Superior temporal gyrus (tissue), 1 donor: ENCODE data around the gene TAF4B.
A peak's percentile ranks its signal among the peaks of the same experiment; 100 is the strongest.
"Not testable (repeated sequence)": the region's sequence is repeated elsewhere in the genome, so short reads cannot be mapped to it uniquely, and the experiment has no call there.

Source experiments
- DNase-seq: peaks from one replicate; pipeline ENCODE4 v3.0.0-alpha.2; 2016; ENCODE audit errors: extremely low spot score

Gene TAF4B

GRCh38 chr18:26238718-26239117 is 12.5 kb downstream of the TAF4B start:
- DNase-seq, result not testable (repeated sequence)

GRCh38 chr18:26242392-26242791 is 16.1 kb downstream of the TAF4B start:
- DNase-seq, result not testable (repeated sequence)

DNA sequence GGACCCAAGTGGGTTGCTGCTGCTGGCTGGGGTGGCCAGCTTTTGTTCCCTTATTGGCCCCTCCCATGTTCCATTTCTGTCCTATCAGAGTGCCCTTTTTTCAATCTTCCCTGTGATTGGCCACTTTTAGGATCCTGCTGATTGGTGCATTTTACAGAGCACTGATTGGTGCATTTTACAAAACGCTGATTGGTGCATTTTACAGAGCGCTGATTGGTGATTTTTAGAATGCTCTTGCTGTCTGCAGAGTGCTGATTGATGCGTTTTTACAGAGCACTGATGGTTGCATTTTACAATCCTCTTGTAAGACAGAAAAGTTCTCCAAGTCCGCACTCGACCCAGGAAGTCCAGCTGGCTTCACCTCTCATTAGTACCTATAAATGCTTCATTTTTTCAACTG is 19.2 kb downstream of the TAF4B start:
- not testable (repeated sequence) for DNase-seq

GRCh38 chr18:26252411-26252810 is 26.2 kb downstream of the TAF4B start:
- no peak for DNase-seq

DNA sequence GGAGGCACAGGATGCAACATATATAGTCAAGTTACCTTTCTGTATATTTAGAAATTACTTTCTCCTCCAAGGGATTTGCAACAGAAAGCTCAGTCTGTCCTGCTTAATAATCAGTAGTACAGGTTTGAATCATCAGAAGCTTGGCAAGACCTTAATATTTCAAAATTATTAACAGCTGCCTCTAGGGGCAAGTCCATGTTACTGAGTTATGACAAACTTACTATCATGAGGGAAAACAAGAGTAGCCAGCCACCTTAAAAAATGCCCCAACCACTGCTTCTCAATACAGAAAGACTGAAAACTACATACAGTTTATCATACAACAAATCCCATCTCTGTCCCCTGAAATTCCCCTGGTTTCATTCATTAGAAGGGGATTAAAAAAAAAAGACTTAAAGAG is 28.6 kb downstream of the TAF4B start:
- DNase-seq, result not testable (repeated sequence)

DNA sequence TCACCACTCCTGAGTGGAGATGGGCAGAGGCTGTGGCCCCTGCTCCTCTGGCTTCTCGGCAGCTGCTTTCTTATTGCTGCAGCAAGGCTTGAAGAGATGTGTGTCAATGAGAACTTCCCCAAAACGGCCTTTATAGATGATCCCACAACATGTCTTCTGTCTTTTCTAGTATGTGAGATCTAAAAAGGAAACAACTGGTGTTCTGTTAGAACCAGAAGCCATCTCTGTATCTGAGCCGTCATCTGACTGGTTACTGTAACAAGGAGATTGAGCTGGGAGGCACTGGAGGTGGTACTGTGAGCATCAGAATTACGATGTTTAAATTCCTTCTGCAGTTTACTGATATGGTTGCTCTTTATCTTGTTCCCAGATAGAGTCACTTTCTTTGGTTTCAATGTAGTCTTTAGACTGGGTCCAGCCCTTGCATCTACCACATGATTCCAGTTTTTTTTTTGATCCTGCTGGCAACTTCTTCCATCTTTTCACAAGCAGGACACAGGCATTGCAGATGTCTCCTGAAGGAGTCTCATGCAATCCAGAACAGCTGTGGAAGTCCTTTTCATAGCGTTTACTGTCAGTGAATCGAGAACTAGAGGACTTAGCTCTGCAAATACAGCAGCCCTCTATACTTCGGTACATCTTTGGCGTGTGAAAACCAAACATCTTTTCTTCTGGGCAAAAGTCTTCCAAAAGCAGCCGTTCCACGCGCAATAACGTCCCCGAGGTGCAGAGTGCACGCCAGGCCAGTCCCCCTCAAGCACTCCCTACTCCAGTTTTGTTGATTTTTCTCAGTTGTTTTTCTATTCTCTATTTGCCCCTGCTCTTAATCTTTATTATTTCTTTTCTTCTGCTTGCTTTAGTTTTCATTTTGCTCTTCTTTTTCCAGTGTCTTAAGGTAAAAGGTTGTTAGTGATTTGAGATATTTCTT is 29.7 kb downstream of the TAF4B start:
- DNase-seq, result peak; percentile 32

- DNase-seq, result no peak
Observed at GRCh38 chr18:26258711-26259110, 32.5 kb downstream of the TAF4B start.

DNA sequence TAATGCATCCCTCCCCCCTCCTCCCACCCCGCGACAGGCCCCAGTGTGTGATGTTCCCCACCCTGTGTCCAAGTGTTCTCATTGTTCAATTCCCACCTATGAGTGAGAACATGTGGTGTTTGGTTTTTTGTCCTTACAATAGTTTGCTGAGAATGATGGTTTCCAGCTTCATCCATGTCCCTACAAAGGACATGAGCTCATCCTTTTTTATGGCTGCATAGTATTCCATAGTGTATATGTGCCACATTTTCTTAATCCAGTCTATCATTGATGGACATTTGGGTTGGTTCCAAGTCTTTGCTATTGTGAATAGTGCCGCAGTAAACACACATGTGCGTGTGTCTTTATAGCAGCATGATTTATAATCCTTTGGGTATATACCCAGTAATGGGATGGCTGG is 33.2 kb downstream of the TAF4B start:
- not testable (repeated sequence) for DNase-seq

- DNase-seq, result no peak
Observed at GRCh38 chr18:26262156-26262555, 35.9 kb downstream of the TAF4B start.

DNA sequence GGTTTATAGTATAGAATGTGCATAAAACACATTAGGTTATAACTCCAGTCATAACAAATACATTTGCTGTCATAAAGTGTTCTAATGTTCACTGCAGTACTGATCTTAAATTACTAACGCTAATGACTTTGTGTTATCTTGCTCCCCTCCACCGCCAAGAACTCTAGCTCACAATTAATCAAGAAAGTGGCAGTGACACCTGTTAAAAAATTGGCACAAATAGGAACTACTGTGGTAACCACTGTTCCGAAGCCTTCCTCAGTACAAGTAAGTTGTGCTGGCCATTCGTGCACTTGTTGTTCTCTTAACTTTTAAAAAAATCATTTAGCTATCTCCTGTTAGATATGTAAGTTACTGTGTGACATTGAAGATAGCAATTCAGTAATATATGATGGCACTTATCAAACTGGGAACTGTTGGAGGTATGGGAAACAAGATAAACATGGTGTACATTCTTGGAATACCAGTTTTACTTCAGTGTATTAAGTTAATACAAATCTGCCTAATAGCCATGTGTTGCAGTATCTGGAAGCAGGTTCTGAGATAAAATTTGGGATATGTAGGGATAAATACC is 41.2 kb downstream of the TAF4B start:
- no peak for DNase-seq

- DNase-seq, result no peak
Observed at GRCh38 chr18:26268454-26268853, 42.2 kb downstream of the TAF4B start.

GRCh38 chr18:26271917-26272549 is 45.8 kb downstream of the TAF4B start:
- no peak for DNase-seq

DNA sequence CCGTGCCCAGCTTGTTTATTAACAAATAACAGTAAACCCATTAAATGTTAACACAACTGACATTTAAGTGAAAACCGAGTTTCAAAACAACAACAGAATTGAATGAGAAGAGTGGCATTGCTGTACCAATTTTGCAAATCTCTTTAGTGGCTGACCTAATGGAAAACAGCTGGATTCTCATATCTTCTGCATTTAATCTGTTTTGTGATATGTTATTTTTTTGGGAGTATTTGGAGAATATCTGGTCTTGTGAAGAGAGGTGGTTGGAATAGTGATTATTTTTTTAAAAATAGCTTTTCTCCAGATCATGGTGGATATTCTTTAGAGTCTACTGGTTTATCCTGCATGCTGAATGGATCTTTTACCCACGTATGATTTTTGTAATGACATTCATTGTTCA is 51.1 kb downstream of the TAF4B start:
- no peak for DNase-seq

DNA sequence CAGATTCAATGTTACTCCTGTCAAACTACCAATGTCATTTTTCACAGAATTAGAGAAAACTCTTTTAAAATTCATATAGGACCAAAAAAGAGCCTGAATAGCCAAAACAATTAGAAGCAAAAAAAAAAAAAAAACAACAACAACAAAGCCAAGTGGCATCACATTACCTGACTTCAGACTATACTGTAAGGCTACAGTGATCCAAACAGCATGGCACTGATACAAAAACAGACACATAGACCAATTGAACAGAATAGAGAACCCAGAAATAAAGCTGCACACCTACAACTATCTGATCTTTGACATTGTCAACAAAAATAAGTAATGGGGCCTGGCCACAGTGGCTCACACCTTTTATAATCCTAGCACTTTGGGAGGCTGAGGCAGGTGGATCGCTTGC is 53.2 kb downstream of the TAF4B start:
- no peak for DNase-seq

DNA sequence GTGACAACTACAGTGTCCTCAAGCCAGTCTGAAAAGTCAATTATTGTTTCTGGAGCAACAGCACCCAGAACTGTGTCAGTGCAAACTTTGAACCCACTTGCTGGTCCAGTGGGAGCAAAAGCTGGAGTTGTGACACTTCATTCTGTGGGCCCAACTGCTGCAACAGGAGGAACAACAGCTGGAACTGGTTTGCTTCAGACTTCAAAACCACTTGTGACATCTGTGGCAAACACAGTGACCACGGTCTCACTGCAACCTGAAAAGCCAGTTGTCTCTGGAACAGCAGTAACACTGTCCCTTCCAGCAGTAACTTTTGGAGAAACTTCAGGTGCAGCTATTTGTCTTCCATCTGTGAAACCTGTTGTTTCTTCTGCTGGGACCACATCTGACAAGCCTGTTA is 59.8 kb downstream of the TAF4B start:
- no peak for DNase-seq

DNA sequence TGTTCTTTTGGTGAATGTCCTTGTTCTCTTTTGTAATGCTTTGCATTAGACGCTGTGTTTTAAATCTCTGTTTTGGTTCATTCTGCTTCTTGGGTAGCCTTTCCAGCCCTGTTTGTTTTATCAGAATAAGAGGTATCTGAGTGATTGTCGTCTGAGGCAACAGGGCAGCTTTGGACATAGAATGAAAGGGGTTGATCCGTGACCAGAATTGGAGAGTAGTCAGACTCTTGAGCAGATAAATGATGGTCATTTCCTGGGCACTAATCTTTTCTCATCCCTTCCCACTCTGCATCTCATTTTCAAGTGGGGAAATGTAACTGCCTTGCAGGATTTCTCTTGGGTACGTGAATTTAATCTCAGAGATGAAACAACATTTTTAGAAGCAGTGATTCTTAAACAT is 61.4 kb downstream of the TAF4B start:
- no peak for DNase-seq

- DNase-seq, result no peak
Observed at GRCh38 chr18:26290385-26290784, 64.1 kb downstream of the TAF4B start.

- no peak for DNase-seq
Observed at GRCh38 chr18:26293982-26294381, 67.7 kb downstream of the TAF4B start.

DNA sequence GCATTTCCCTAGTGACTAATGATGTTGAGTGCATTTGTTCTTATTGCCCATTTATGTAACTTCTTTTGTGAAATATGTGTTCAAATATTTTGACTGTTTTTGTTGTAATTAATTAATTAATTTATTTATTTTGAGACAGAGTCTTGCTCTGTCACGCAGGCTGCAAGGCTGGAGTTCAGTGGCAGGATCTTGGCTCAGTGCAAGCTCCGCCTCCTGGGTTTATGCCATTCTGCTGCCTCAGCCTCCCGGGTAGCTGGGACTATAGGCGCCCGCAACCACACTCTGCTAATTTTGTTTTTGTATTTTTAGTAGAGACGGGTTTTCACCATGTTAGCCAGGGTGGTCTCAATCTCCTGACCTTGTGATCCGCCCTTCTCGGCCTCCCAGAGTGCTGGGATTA is 71.9 kb downstream of the TAF4B start:
- DNase-seq, result no peak

GRCh38 chr18:26301681-26302080 is 75.4 kb downstream of the TAF4B start:
- DNase-seq, result peak; percentile 41

- DNase-seq, result not testable (repeated sequence)
Observed at GRCh38 chr18:26303222-26303621, 77.0 kb downstream of the TAF4B start.

- no peak for DNase-seq
Observed at GRCh38 chr18:26304511-26304910, 78.3 kb downstream of the TAF4B start.
